NCI-H128 (cell line): ENCODE results near the gene MYADM.

ENCODE experiments used
- DNase-seq: peaks from one replicate; lab custom pipeline; 2025; ENCODE audit not compliant: unreplicated experiment; lab: John Stamatoyannopoulos, UW

MYADM gene

DNA sequence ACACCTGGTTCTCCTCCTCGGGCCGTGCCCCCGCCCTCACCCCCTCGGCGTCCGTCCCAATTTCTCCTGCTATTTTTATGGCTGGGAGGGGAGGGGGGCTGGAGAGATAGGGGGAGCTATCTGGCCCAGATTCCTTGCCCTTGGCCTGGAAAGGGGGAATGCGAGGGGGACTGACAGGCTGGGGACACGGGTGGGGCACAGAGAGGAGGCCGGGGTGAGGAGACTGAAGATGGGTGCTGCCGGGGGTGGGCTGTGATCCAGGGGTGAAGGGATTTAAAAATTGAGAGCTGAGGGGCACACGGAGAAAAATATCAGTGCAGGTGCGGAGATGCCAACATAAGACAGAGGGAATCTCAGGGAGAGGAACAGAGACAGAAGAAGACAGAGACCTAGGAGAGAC lies 16.6 kb downstream of the MYADM start:
- DNase-seq: no peak

DNA sequence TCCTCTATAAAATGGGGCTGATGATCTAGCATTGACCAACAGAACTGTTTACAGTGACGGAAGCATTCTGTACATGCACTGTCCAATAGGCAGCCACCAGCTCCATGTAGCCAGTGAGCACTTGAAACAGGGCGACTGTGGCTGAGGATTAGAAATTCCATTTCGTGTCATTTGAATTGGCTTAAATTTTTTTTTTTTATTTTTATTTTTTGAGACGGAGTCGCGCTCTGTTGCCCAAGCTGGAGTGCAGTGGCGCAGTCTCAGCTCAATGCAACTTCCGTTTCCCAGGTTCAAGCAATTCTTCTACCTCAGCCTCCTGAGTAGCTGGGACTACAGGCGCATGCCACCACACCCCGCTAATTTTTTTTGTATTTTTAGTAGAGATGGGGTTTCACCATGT lies 17.4 kb downstream of the MYADM start:
- no peak for DNase-seq

DNA sequence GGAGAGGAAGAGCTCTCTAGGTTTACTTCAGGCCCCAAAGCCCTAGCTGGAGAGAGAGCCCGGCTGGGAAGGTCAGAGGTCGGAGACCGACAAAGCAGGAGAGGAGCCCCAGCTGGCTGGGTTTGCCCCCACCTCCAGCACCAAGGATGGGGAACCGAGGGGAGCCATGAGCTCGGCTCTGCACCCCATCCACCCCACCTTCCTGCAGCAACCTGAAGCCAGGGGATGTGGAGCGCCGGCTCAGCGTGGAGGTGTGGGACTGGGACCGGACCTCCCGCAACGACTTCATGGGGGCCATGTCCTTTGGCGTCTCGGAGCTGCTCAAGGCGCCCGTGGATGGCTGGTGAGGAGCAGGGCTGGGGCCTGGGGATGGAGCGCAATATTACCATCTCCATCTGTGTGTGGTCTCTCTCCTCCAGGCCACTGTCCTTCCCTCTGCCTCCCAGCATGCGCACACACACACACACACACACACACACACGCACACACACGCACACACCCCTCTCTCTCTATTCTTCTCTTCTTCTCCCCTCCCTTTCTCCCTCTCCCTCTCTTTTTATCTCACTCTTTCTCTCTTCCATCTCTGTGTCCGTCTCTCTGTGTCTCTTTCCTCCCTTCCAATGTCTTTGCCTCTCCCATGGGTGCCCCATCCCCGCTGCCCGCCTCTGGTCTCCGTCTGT lies 24.8 kb downstream of the MYADM start:
- DNase-seq: no peak

DNA sequence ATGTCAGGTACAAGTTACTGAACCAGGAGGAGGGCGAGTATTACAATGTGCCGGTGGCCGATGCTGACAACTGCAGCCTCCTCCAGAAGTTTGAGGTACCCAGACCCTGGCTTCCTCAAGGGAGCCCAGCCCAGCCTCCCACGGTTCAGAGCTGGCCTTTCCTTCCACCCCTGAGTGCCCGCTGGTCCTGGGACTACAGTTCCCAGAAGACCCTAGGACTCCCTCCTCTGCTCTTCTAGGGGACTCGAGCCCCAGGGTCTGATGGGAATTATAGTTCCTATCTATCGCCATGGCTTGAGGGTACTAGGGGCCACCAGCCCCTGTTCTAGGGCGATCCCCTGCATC lies 25.3 kb downstream of the MYADM start:
- no peak for DNase-seq

DNA sequence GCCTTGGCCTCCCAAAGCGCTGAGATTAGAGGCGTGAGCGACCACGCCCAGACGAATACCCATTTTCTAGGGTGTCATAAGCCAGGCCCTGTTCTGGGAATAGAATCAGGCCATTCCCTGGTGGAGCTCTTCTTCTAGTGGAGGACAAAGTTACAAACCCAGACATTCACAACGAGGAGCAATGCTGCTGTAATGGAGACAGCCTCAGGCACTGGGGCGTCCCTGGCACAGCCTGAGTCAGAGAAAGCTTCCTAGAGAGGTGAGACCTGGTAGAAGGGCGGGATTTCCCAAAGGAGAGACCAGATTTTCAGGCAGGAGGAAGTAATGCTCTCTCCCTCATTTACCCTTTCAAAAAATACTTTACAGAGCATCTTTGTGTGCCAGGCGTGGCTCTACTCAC lies 27.0 kb downstream of the MYADM start:
- no peak for DNase-seq

DNA sequence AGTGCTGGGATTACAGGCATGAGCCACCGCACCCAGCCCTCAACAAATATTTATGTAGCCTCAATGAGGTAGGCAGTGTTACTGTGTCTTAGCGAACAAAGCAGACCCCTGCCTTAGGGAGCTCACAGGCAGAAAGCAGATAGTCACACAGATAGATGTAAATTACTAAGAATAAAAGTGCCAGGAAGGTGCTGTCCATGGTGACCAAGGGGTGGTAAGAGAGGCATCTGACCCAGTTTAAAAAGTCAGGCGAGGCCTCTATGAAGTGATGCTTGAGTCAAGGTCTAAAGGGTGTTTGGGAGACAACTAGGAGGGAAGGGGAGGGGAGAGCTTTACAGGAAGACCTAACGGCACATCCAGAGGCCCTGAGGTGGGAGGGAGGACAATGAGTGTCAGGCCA lies 29.0 kb downstream of the MYADM start:
- DNase-seq: no peak

DNA sequence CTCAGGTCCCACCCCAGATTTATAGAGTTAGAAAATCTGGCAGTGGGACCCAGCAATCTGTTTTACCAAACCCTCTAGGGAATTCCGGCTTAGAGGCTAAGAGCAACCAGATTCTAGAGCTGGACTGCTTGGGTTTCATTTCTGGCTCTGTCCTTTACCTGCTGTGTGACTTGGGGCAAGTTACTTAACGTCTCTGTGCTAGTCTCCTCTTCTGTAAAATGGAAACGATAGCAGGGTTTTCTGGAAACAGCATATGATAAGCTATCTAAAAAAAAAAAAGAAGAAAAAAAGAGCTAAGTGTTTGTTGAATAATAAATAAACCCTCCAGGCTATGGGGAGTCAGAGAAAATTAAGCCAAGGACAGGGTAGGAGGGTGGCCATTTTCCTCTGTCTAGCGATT lies 29.8 kb downstream of the MYADM start:
- DNase-seq: no peak

DNA sequence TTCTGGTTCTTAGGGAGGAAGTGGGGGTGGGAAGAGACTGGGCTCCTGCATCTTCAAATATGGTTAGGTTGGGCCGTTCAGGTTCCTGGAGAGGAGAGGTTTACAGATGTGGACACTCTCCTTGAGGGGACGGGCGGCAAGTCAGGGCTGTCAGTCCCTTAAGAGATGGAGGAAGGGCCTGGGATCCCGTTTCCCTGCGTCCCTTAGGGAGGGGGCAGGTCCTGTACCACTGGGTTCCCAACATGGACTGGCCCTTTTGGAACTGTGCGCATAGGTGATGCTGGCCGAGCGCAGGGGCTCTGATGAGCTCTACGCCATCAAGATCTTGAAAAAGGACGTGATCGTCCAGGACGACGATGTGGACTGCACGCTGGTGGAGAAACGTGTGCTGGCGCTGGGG lies 30.5 kb downstream of the MYADM start:
- DNase-seq: no peak

DNA sequence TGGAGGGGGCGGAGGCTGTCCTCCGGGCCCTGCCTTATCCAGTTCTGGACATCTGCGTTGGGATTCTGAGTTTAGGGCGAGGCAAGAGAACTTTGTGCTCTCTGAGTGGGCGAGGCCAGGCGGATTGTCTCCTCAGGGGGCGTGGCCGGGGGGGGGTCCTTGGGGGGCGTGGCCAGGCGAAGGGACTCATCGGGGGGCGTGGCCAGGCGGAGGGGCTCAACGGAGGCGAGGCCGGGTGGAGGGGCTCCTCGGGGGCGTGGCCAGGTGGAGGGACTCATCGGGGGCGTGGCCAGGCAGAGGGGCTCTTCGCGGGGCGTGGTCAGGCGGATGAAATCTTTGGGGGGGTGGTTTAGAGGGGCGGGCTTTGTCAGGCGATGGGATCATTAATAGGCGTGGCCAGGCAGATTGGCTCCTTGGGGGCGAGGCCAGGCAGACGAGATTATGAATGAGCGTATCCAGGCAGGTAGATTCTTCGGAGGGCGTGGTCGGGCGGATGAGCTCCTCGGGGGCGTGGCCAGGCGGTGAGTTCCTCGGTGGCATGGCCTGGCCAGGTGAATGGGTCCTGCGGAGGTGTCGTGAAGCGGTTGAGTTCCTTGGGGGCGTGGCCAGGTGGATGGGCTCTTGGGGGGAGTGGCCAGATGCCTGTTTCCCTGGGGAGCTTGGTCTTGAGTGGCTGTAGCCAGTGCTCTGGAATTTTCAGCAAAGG lies 31.1 kb downstream of the MYADM start:
- DNase-seq: no peak

DNA sequence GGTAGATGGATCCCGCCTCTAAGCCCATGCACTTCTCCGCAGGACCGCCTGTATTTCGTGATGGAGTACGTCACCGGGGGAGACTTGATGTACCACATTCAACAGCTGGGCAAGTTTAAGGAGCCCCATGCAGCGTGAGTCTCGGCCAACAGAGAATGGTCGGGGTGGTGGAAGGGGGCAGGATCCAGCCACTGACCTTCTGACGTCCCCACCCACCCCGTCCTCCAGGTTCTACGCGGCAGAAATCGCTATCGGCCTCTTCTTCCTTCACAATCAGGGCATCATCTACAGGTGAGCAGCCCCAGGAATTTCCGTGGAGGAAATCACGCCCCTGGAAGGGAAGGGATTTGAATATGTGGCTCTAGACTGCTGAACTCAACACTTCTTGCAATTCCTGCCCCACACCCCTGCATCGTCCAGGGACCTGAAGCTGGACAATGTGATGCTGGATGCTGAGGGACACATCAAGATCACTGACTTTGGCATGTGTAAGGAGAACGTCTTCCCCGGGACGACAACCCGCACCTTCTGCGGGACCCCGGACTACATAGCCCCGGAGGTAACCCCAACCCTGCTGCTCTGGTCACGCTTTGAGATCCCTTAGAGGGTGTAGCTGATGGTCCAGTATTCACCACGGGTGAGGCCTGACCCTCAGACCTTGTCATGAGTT lies 32.6 kb downstream of the MYADM start:
- no peak for DNase-seq

DNA sequence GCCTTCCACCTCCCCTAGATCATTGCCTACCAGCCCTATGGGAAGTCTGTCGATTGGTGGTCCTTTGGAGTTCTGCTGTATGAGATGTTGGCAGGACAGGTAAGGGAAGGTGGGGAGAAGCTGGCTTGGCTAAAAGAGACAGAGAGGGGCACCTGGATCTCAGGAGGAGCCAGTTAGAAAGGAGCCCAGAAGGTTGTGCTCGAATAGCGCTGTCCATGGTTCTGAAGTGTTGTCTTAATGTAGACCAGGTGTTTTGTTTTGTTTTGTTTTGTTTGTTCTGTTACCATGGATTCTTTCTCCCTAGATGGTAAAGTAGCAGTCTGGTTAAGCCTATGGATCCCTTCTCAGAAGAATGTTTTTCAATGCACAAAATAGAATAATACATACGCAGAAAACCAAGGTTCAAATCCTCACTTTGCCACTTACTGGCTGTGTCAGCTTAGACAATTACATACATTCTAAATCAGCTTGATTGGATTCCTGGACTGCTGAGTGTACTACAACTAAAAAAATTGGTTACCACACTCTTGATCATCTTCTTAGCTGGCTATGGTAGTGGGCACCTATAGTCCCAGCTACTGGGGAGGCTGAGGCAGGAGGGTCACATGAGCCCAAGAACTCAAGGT lies 35.5 kb downstream of the MYADM start:
- no peak for DNase-seq

DNA sequence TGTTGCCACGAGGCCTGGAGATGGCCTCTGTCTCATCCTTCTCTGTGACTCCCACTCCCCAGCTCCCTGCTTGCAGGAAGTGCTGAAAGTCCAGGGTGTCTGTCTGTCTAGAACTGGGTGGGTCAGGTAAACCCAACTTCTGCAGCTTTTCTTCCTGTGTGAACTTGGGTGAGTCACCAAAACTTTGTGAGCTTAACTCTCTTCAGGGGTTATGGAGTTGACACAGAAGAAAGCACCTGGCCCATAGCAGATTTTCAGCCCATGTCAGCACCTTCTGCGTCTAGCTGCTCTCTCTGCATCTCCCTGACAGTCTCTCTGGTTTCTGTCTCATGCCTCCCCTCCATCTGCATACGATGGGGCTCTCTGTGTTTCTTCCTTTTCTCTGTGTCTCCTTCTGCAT lies 37.2 kb downstream of the MYADM start:
- DNase-seq: no peak

DNA sequence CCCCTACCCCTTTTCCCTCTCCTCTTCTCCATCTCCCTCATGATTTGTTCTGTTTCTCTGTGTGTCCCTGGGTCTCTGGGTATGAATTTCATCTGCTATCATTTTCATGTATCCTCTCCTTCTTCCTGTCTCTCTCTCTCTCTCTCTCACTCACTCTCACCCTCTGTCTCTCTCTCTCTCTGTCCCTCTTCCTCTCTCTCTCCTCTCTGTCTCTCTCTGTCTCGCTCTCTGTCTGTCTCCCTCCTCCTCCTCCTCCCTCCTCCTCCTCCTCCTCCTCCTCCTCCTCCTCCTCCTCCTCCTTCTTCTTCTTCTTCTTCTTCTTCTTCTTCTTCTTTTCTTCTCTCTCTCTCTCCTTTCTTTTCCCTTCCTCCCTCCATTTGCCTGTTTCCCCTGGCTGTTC lies 38.1 kb downstream of the MYADM start:
- DNase-seq: no peak

DNA sequence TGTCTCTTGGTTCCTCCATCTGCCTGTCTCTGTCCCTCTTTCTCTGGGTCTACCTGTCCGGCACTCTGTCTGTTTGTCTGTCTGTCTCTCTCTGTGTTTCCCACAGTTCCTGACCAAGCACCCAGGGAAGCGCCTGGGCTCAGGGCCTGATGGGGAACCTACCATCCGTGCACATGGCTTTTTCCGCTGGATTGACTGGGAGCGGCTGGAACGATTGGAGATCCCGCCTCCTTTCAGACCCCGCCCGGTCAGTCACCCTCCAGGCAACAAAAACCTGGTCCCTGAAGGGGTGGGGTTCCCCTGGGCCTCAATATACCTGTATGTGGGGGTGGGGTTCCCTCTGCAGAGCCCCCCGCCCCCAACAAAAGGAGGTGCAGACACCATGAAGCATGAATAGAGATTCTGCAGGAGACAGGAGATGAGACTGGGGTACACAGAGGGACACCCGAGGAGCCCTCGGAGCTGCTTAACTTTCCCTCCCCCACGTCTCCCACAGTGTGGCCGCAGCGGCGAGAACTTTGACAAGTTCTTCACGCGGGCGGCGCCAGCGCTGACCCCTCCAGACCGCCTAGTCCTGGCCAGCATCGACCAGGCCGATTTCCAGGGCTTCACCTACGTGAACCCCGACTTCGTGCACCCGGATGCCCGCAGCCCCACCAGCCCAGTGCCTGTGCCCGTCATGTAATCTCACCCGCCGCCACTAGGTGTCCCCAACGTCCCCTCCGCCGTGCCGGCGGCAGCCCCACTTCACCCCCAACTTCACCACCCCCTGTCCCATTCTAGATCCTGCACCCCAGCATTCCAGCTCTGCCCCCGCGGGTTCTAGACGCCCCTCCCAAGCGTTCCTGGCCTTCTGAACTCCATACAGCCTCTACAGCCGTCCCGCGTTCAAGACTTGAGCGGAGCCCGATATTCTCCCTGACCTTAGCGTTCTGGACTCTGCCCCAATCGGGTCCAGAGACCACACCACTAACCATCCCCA lies 38.8 kb downstream of the MYADM start:
- DNase-seq: no peak

DNA sequence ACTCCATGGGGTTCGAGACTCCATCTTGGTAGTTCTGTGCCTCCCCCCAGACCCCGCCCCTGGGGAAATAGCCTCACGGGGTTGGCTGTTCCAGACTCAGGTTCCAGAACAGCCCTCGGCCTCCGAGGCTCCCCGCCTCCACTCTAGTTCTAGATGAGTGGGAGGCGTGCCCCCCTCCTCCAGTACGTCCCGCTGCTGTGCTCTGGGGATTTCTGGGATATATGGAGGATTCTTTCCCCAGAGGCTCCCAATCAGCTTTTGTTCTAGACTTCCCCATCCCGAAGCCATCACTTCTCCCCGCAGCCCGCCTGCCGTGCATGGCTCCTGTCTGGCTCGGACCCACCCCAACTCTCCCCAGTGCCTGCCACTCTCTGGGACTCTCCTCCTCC lies 39.5 kb downstream of the MYADM start:
- no peak for DNase-seq

DNA sequence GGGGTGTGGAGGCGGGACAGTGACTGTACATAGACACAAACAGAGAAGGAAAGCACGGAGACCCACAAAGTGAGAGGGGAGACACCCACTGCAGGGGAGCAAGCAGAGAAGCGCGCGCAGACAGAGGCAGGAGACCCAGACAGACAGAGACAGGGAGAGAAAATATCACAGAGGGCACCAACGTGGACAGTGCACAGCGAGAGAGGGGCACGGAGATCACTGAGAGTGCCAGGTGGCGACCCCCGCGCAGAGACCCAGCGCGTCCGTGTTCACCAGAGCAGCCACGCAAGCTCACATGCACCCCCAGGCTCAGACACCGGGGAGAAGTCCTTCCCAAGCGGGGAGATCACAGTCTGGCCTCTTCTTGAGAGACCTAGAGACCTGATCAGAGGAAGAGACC lies 40.0 kb downstream of the MYADM start:
- no peak for DNase-seq

DNA sequence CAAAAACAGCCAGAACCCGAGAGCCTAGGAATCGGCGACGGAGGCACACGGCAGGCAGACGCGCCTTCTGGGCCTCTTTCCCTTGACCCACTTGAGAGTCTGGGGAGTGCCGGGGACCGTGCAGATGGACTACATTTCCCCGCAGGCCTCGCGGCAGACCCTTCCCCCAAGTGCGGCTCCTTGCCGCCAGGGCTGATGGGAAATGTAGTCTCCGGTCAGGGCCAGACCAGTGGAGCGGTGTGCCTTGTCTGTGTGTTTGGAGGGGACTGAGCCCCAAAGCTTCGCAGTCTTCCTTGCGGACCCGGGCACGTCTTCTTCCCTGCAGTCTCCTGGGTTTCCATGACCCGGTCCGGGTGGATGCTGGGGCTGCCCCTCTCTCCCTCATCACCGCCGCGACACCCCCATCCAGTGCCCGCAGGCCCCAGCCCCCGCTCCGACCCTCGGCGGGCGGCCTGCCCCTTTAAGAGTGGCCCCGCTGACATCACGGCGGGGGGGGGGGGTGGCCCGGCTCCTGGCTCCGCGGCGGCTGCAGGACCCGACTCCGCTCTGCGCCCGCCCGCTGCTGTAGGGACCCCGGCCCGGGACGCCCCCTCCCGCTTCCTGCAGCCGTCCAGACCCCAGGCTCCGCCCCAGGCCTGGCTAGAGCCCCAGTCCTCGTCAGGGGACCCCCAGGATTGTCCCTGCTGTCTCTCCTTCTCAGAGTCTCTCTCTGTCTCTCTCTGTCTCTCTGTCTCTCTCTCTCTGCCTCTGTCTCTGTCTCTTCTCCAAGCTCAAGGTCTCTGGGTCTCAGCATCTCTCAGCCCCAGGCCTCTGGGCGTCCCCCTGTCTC lies 40.6 kb downstream of the MYADM start:
- no peak for DNase-seq

DNA sequence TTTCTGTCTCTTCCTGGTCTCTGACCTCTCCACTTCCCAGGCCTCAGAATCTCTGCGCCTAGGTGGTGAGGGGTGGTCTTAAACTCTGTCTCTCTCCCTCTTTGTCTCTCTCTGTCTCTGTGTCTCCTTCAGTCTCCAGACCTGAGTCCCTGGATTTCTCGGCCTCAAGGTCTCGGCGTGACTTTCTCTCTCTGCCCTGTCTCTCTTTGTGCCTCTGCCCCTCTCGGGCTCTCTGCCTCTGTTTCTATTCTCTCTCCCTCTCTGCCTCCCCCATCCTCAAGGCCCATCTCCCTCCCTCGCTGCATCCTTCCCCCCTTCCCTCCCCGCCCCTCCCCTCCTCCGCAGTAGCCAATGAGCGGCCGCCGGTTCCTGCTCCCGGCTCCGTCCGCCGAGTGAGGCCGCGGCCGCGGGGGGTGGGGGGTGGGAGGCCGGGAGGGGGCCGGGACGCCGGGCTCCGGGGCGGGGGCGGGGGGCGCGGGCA lies 41.3 kb downstream of the MYADM start, which contains the start of gene CACNG7:
Gene CACNG7, plus strand, starts transcription at position 344 of the 481 bp plus-strand sequence. CDS start 3,554 bp downstream, outside the sequence.
- no peak for DNase-seq

DNA sequence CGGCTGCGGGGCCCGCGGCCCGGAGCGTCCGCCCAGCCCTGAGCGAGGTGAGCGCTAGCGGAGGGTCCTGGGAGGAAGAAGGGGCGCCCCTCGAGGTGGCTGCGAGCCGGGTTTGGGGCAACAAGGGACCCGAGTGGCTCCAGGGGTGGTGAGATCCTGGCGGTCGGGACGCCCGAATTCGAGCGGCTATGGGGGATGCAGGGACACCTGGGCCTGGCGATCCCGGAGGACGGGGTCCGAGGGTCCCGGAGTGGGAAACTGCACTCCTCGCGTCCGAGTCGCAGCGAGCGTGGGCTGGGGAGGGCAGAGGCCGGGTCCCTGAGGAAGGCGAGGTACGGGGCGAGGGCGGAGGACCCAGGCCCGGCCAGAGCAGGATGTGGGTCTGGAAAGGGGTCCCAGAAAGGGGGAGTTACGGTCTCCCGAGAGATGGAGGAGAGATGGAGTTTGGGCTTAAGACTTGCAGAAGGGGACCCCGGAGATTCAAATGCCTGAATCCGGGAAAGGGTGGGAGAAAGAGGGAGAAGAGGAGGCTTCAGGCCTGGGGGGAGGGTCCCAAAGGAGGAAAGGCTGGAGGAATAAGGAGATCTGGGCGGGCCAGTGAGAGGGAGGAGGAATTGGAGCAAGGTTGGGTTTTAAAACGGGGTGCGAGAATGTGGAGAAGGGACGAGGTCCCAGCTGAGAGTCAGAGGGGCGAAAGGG lies 41.9 kb downstream of the MYADM start:
- no peak for DNase-seq
